Panc1 (cell line): ENCODE results near the gene TTLL6.

Source experiments
- POLR2AphosphoS5 ChIP-seq: IDR thresholded peaks from 2 replicates; pipeline ENCODE4 v1.6.1; 2012; ENCODE audit warnings: mild to moderate bottlenecking, low read depth, low read length, moderate library complexity
- TF ChIP-seq, protein P1 (sequence below): fragments of 450-650 bp; IDR thresholded peaks from 2 replicates; pipeline ENCODE4 v1.5.1; 2017; ENCODE audit warnings: mild to moderate bottlenecking
- TF ChIP-seq, protein P2 (sequence below), 2 experiments: IDR thresholded peaks; 2 replicates each; pipeline ENCODE4 v1.6.1; 2011 to 2012; ENCODE audit warnings: low read depth in 2 of 2, control low read depth in 1 of 2, low read length in 1 of 2, mild to moderate bottlenecking in 1 of 2, moderate library complexity in 1 of 2; ENCODE audit not compliant: insufficient read depth in 1 of 2

DNA sequence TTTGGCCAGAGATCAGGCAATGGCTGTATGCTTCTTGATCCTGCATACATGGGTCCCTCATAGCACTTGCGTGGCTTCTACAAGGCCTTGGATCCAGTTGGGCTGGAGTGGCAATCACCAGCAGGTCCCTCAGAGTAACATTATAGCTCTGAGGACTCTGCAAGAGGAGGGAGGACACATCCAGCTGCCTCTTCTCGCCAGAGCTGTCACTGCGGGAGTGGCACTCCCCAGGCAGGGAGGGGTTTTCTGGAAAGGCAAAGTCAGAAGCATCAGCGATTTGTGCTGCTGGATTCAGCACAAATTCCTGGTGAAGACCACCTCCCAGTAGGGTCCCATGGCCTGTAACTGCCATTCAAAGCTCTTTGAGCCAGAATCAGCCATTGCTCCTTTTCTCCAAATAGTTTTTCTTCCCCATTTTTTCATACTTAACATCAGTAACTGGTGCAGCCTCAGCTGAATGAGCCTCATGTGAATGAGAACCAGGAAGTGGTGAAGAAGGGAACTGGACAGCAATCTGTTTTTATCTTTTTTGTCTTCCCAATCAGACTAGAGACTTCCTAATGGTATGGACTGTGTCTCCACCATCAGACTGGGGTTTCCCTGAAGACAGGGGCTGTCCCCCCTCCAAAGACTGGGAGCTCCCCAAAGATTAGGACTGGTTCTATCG lies 47.9 kb downstream of the TTLL6 start:
- TF ChIP-seq POLR2AphosphoS5, result no peak
- TF ChIP-seq, protein P1, sequence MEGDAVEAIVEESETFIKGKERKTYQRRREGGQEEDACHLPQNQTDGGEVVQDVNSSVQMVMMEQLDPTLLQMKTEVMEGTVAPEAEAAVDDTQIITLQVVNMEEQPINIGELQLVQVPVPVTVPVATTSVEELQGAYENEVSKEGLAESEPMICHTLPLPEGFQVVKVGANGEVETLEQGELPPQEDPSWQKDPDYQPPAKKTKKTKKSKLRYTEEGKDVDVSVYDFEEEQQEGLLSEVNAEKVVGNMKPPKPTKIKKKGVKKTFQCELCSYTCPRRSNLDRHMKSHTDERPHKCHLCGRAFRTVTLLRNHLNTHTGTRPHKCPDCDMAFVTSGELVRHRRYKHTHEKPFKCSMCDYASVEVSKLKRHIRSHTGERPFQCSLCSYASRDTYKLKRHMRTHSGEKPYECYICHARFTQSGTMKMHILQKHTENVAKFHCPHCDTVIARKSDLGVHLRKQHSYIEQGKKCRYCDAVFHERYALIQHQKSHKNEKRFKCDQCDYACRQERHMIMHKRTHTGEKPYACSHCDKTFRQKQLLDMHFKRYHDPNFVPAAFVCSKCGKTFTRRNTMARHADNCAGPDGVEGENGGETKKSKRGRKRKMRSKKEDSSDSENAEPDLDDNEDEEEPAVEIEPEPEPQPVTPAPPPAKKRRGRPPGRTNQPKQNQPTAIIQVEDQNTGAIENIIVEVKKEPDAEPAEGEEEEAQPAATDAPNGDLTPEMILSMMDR, result no peak
- TF ChIP-seq, protein P2, sequence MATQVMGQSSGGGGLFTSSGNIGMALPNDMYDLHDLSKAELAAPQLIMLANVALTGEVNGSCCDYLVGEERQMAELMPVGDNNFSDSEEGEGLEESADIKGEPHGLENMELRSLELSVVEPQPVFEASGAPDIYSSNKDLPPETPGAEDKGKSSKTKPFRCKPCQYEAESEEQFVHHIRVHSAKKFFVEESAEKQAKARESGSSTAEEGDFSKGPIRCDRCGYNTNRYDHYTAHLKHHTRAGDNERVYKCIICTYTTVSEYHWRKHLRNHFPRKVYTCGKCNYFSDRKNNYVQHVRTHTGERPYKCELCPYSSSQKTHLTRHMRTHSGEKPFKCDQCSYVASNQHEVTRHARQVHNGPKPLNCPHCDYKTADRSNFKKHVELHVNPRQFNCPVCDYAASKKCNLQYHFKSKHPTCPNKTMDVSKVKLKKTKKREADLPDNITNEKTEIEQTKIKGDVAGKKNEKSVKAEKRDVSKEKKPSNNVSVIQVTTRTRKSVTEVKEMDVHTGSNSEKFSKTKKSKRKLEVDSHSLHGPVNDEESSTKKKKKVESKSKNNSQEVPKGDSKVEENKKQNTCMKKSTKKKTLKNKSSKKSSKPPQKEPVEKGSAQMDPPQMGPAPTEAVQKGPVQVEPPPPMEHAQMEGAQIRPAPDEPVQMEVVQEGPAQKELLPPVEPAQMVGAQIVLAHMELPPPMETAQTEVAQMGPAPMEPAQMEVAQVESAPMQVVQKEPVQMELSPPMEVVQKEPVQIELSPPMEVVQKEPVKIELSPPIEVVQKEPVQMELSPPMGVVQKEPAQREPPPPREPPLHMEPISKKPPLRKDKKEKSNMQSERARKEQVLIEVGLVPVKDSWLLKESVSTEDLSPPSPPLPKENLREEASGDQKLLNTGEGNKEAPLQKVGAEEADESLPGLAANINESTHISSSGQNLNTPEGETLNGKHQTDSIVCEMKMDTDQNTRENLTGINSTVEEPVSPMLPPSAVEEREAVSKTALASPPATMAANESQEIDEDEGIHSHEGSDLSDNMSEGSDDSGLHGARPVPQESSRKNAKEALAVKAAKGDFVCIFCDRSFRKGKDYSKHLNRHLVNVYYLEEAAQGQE (IDR thresholded peaks at IDR 0.05; ENCODE audit: insufficient read depth in 1 of 2, low read depth in 2 of 2, low read length in 1 of 2), result no peak
